Kidney (tissue), 14 donors: ENCODE measurements around the gene GPATCH8. TPM values are rescaled to one million over a fixed set of nuclear protein-coding genes. Genes with fewer than 3 reads are reported as not detected.
A peak's percentile ranks its signal among the peaks of the same experiment; 100 is the strongest.

ENCODE experiments used
- DNase-seq, 5 donors: peaks; one replicate each; pipeline ENCODE4 v3.0.0-alpha.2; 2013 to 2020
- FAIRE-seq: peaks from 2 replicates; lab custom pipeline; 2012; peaks lifted over from hg19 to GRCh38; lab: Jason Lieb, UNC
- H3K27ac ChIP-seq, 2 donors: one replicate each; pipeline ENCODE4 v1.7.0; 2013; ENCODE audit warnings: low read depth in 2 of 2, low read length in 2 of 2, inconsistent platforms in 1 of 2
- H3K27me3 ChIP-seq: one replicate; pipeline ENCODE4 v1.7.1; 2013; ENCODE audit warnings: low read length, inconsistent platforms; ENCODE audit not compliant: control insufficient read depth, insufficient read depth
- H3K36me3 ChIP-seq, 3 donors: one replicate each; pipeline versions ENCODE4 v1.7.0 to v1.7.1; 2013; ENCODE audit warnings: low read length in 3 of 3, control low read depth in 1 of 3, inconsistent platforms in 1 of 3; ENCODE audit not compliant: insufficient read depth in 3 of 3, control insufficient read depth in 2 of 3
- H3K4me1 ChIP-seq, 3 donors: one replicate each; pipeline versions ENCODE4 v1.7.0 to v1.7.1; 2013; ENCODE audit warnings: low read length in 3 of 3, inconsistent platforms in 1 of 3, low read depth in 1 of 3; ENCODE audit not compliant: control insufficient read depth in 2 of 3, insufficient read depth in 2 of 3
- H3K4me3 ChIP-seq, 3 donors: one replicate each; pipeline versions ENCODE4 v1.7.0 to v1.8.1; 2013; ENCODE audit warnings: low read length in 3 of 3, control low read depth in 1 of 3, inconsistent platforms in 1 of 3
- H3K9ac ChIP-seq, 3 donors: one replicate each; pipeline versions ENCODE4 v1.7.0 to v1.7.1; 2013; ENCODE audit warnings: low read length in 3 of 3, control low read depth in 1 of 3, inconsistent platforms in 1 of 3
- H3K9me3 ChIP-seq, 3 donors: one replicate each; pipeline versions ENCODE4 v1.7.0 to v1.7.1; 2013; ENCODE audit warnings: low read length in 3 of 3, control low read depth in 1 of 3, inconsistent platforms in 1 of 3; ENCODE audit not compliant: control insufficient read depth in 2 of 3, insufficient read depth in 1 of 3
- CTCF ChIP-seq: IDR thresholded peaks from 3 replicates; pipeline ENCODE4 v1.5.1; 2012; ENCODE audit warnings: mild to moderate bottlenecking, moderate library complexity, borderline replicate concordance; ENCODE audit not compliant: insufficient read depth; ENCODE audit errors: extremely low read depth
- intact Hi-C: fragments of 100-400 bp; cut with DNase I; formaldehyde crosslinking; loops from one replicate; pipeline ENCODE4 v1.11.1; 2022
- polyA plus RNA-seq: library from polyadenylated mRNA; stranded (reverse); fragments of 350-450 nt; fragmentation: Illumina TruSeq; extraction: RNeasy Lipid Tissue Mini Kit (QIAGEN cat#74804); gene quantifications from one replicate; pipeline ENCODE4 v1.2.3, GENCODE V29; 2014; ENCODE audit warnings: low read depth, low replicate concordance; ENCODE audit not compliant: insufficient read depth
- total RNA-seq: library from RNA; stranded (reverse); fragmentation: NEBNext Ultra II Directional; extraction: Animal tissue kit (Norgen Biotek cat#: 25700); gene quantifications from one replicate; pipeline ENCODE4 v1.2.1, GENCODE V29; 2021
- donor health status: control.
- donor health status: control.
- donor health status: control.
- donor health status: control.
- donor health status: control.
- donor health status: DM: yes; HTN: yes; CAD: no.
- donor health status: Normal renal cell carcinoma (clear cell type).

The GPATCH8 gene
- total and polyA plus RNA-seq, 2 donors from 2014 or later: 3.5 to 47.0 TPM

GRCh38 chr17:44385287-44386181, 117.7 kb downstream of the GPATCH8 start:
- Histone ChIP-seq H3K27ac (no peak overlapping the region), H3K4me1 (peaks cover 0 to 11% (median 0%) of the 10 kb centered on the region in 3 donors), H3K27me3 (no peaks in the 10 kb centered on the region), H3K4me3 (peak overlapping the region; percentile 30 to 61 (median 58)), H3K9me3 (no peaks in the 10 kb centered on the region), H3K36me3 (no peaks in the 10 kb centered on the region), H3K9ac (peak overlapping the region in 2 of 3 donors; percentile 32 to 55)
- DNase-seq (peak; percentile 90 to 96 (median 94)), FAIRE-seq (no peak)
- no peak for TF ChIP-seq CTCF
- intact Hi-C loops: no loop called here

GRCh38 chr17:44384823-44385286, 118.4 kb downstream of the GPATCH8 start:
- Histone ChIP-seq H3K9ac (no peak overlapping the region), H3K4me3 (peak overlapping the region; percentile 7 to 61 (median 20)), H3K36me3 (no peaks in the 10 kb centered on the region), H3K4me1 (peaks cover 0 to 11% (median 0%) of the 10 kb centered on the region in 3 donors), H3K27ac (no peak overlapping the region), H3K27me3 (no peaks in the 10 kb centered on the region), H3K9me3 (no peaks in the 10 kb centered on the region)
- peak in 1 of 5 donors; percentile 71 for DNase-seq
- no peak for TF ChIP-seq CTCF
- intact Hi-C loops: no loop called here
- no peak for FAIRE-seq

GRCh38 chr17:44384281-44384822, 118.9 kb downstream of the GPATCH8 start:
- H3K4me1 ChIP-seq: peaks cover 0 to 11% (median 0%) of the 10 kb centered on the region in 3 donors
- H3K36me3 ChIP-seq: no peaks in the 10 kb centered on the region
- H3K9me3 ChIP-seq: no peaks in the 10 kb centered on the region
- no peak overlapping the region for H3K4me3 ChIP-seq
- H3K27me3 ChIP-seq: no peaks in the 10 kb centered on the region
- no peak for TF ChIP-seq CTCF
- no peak overlapping the region for H3K9ac ChIP-seq
- peak in 1 of 5 donors; percentile 60 for DNase-seq
- no peak for FAIRE-seq
- H3K27ac ChIP-seq: no peak overlapping the region
- intact Hi-C loops: no loop called here
